Rectal smooth muscle tissue (tissue), 1 donor: Measurements from ENCODE around the gene C17orf75.
"Not testable (repeated sequence)": the region's sequence is repeated elsewhere in the genome, so short reads cannot be mapped to it uniquely, and the experiment has no call there.

ENCODE experiments used
- H3K27ac ChIP-seq: one replicate; pipeline ENCODE4 v1.7.0; 2013; ENCODE audit warnings: low read depth, low read length, inconsistent platforms
- H3K27me3 ChIP-seq: one replicate; pipeline ENCODE4 v1.7.0; 2013; ENCODE audit warnings: low read length; ENCODE audit not compliant: control insufficient read depth, insufficient read depth
- H3K36me3 ChIP-seq: one replicate; pipeline ENCODE4 v1.7.0; 2013; ENCODE audit warnings: low read length; ENCODE audit not compliant: control insufficient read depth, insufficient read depth
- H3K4me1 ChIP-seq: one replicate; pipeline ENCODE4 v1.7.0; 2013; ENCODE audit warnings: low read length; ENCODE audit not compliant: control insufficient read depth, insufficient read depth
- H3K4me3 ChIP-seq: one replicate; pipeline ENCODE4 v1.7.0; 2013; ENCODE audit warnings: low read length
- H3K9ac ChIP-seq: one replicate; pipeline ENCODE4 v1.7.0; 2013; ENCODE audit warnings: low read length

The C17orf75 gene, protein sequence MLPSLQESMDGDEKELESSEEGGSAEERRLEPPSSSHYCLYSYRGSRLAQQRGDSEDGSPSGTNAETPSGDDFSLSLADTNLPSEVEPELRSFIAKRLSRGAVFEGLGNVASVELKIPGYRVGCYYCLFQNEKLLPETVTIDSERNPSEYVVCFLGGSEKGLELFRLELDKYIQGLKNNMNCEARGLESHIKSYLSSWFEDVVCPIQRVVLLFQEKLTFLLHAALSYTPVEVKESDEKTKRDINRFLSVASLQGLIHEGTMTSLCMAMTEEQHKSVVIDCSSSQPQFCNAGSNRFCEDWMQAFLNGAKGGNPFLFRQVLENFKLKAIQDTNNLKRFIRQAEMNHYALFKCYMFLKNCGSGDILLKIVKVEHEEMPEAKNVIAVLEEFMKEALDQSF

GRCh38 chr17:32341857-32342602, at the start of gene C17orf75:
Gene C17orf75, minus strand, starts transcription at chr17:32342173. Its CDS starts 34 bp downstream, at chr17:32342139.
- Histone ChIP-seq H3K27me3 (no peaks in the 10 kb centered on the region), H3K36me3 (no peaks in the 10 kb centered on the region), H3K9ac (peak within 1 kb of the TSS; percentile 51), H3K4me3 (peak within 1 kb of the TSS; percentile 67), H3K4me1 (peaks cover 10% of the 10 kb centered on the region), H3K27ac (peak within 1 kb of the TSS; percentile 88)

DNA sequence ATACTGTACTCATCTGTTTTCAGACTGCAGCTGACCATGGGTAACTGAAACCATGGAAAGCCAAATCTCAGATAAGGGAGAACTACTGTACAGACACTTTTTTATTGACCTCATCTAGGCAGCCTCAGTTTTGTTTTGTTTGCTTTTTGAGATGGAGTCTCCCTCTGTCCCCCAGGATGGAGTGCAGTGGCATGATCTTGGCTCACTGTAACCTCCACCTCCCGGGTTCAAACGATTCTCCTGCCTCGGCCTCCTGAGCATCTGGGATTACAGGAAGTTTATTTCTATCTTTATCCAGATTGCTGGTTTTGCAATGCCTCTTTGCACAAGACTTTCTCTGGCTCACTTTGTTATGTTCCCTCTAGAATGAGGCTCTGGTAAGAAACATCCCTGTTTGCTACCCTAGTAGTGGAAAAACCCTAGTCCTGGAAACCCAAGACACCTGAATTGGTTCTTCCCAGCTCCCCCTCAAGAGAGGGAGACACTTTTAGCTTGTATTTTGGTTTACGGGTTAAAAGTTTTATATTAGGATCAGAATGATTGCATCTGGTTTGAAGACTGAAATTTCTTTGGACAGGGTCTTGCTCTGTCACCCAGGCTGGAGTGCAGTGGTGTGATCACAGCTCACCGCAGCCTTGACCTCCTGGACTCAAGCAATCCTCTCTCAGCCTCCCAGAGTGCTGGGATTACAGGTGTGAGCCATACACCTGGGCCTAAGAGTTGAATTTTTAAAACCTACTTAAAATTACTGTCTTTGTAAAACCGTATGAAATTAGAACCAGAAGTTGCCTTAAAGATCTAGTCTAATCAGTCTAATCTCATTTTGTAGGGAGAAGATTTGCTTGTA, 46.9 kb upstream of the C17orf75 start:
- no peak overlapping the region for H3K27ac ChIP-seq
- H3K4me1 ChIP-seq: no peaks in the 10 kb centered on the region
- H3K27me3 ChIP-seq: no peaks in the 10 kb centered on the region
- no peaks in the 10 kb centered on the region for H3K36me3 ChIP-seq
- H3K4me3 ChIP-seq: no peak overlapping the region
- H3K9ac ChIP-seq: no peak overlapping the region

DNA sequence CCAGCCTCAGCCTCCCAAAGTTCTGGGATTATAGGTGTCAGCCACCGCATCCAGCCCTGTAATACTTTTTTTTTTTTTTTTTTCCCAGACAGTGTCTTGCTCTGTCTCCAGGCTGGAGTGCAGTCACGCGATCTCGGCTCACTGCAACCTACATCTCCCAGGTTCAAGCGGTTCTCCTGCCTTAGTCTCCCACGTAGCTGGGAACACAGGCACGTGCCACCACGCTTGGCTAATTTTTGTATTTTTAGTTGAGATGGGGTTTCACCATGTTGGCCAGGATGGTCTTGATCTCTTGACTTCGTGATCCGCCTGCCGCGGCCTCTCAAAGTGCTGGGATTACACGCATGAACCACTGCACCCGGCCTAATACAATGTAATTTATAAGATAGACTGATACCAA, 46.2 kb upstream of the C17orf75 start:
- H3K4me1 ChIP-seq, H3K27ac ChIP-seq, H3K36me3 ChIP-seq, H3K9ac ChIP-seq, H3K4me3 ChIP-seq, H3K27me3 ChIP-seq: not testable (repeated sequence)

GRCh38 chr17:32386844-32387243, 44.9 kb upstream of the C17orf75 start:
- peaks cover 10% of the 10 kb centered on the region for H3K36me3 ChIP-seq
- H3K27ac ChIP-seq: no peak overlapping the region
- no peaks in the 10 kb centered on the region for H3K4me1 ChIP-seq
- no peak overlapping the region for H3K4me3 ChIP-seq
- no peak overlapping the region for H3K9ac ChIP-seq
- H3K27me3 ChIP-seq: no peaks in the 10 kb centered on the region

GRCh38 chr17:32385971-32386370, 44.0 kb upstream of the C17orf75 start:
- no peaks in the 10 kb centered on the region for H3K4me1 ChIP-seq
- H3K27me3 ChIP-seq: no peaks in the 10 kb centered on the region
- H3K27ac ChIP-seq: no peak overlapping the region
- peaks cover 10% of the 10 kb centered on the region for H3K36me3 ChIP-seq
- H3K4me3 ChIP-seq: no peak overlapping the region
- no peak overlapping the region for H3K9ac ChIP-seq

- Histone ChIP-seq H3K9ac (no peak overlapping the region), H3K27ac (no peak overlapping the region), H3K36me3 (peaks cover 10% of the 10 kb centered on the region), H3K4me1 (no peaks in the 10 kb centered on the region), H3K27me3 (no peaks in the 10 kb centered on the region), H3K4me3 (no peak overlapping the region)
Observed at GRCh38 chr17:32385121-32385520, 43.1 kb upstream of the C17orf75 start.

GRCh38 chr17:32383926-32384434, 42.0 kb upstream of the C17orf75 start:
- Histone ChIP-seq H3K36me3 (peaks cover 14% of the 10 kb centered on the region), H3K27me3 (no peaks in the 10 kb centered on the region), H3K27ac (no peak overlapping the region), H3K9ac (no peak overlapping the region), H3K4me3 (no peak overlapping the region), H3K4me1 (no peaks in the 10 kb centered on the region)

GRCh38 chr17:32382526-32383223, 40.7 kb upstream of the C17orf75 start:
- Histone ChIP-seq H3K27ac (no peak overlapping the region), H3K4me3 (no peak overlapping the region), H3K9ac (no peak overlapping the region), H3K4me1 (no peaks in the 10 kb centered on the region), H3K27me3 (no peaks in the 10 kb centered on the region), H3K36me3 (peaks cover 20% of the 10 kb centered on the region)

DNA sequence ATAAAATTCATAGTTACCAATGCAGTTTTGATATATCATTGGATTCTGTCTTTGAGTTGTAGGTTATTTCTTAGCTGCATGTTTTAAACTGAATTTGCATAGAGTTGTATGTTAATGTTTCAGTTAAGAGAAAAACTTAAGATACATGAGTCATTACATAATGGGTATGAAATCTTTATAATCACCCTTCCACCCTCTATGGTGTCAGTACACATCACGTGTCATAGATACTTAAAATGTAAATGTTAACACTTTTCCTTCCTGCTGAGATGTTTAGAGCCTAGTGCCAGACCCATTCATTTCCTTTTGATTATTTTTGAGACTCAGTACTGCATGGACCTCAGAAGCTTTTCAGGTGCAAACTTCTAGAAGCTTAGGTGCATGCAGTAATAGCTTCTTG, 28.5 kb upstream of the C17orf75 start:
- Histone ChIP-seq H3K27ac (no peak overlapping the region), H3K9ac (no peak overlapping the region), H3K27me3 (no peaks in the 10 kb centered on the region), H3K4me3 (no peak overlapping the region), H3K4me1 (no peaks in the 10 kb centered on the region), H3K36me3 (peaks cover 44% of the 10 kb centered on the region)

- no peak overlapping the region for H3K9ac ChIP-seq
- peaks cover 38% of the 10 kb centered on the region for H3K36me3 ChIP-seq
- no peak overlapping the region for H3K27ac ChIP-seq
- no peak overlapping the region for H3K4me3 ChIP-seq
- H3K27me3 ChIP-seq: no peaks in the 10 kb centered on the region
- H3K4me1 ChIP-seq: no peaks in the 10 kb centered on the region
Observed at GRCh38 chr17:32361270-32361669, 19.3 kb upstream of the C17orf75 start.

DNA sequence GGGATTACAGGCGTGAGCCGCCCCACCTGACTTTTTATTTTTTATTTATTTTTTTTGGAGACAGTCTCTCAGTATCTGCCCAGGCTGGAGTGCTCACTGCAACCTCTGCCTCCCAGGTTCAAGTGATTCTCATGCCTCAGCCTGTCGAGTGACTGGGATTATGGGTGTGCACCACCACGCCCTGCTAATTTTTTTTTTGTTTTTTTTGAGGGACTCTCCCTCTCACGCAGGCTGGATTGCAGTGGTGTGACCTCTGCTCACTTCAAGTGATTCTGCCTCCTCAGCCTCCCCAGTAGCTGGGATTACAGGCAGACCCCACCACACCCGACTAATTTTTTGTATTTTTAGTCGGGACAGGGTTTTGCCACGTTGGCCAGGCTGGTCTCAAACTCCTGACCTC, 15.6 kb upstream of the C17orf75 start:
- Histone ChIP-seq H3K27ac (no peak overlapping the region), H3K4me1 (peaks cover 5% of the 10 kb centered on the region), H3K9ac (no peak overlapping the region), H3K4me3 (no peak overlapping the region), H3K36me3 (peaks cover 31% of the 10 kb centered on the region), H3K27me3 (no peaks in the 10 kb centered on the region)
